ENCODE measurements around the gene GAREM2. TPM values are rescaled to one million over a fixed set of nuclear protein-coding genes. Genes with fewer than 3 reads are reported as not detected.

Gene GAREM2
- total RNA-seq, 1 donor from 2014 or later: 3.1 TPM

- Mint-ChIP-seq H3K4me1 (peaks cover 13% of the 10 kb centered on the region), H3K27ac (no peak overlapping the region), H3K36me3 (ENCODE audit: low read depth) (no peaks in the 10 kb centered on the region), H3K27me3 (peaks cover 29% of the 10 kb centered on the region), H3K9me3 (no peaks in the 10 kb centered on the region), H3K4me3 (no peak overlapping the region)
- intact Hi-C loops (cut with micrococcal nuclease): no loop called here
- ATAC-seq (ENCODE audit: low read depth) (no peak), DNase-seq (no peak)
- CTCF ChIA-PET: no interaction called here
- TF ChIP-seq CTCF (IDR thresholded peaks at IDR 0.05): no peak
- POLR2A ChIA-PET: no interaction called here
These were observed 3.7 kb upstream of the GAREM2 start for GRCh38 chr2:26169226-26169625.

GRCh38 chr2:26169681-26170414, 3.0 kb upstream of the GAREM2 start:
- ChIA-PET POLR2A (no interaction called here), CTCF (no interaction called here)
- Mint-ChIP-seq H3K27me3 (peaks cover 35% of the 10 kb centered on the region), H3K9me3 (no peaks in the 10 kb centered on the region), H3K4me3 (no peak overlapping the region), H3K36me3 (ENCODE audit: low read depth) (no peaks in the 10 kb centered on the region), H3K4me1 (peaks cover 16% of the 10 kb centered on the region), H3K27ac (no peak overlapping the region)
- intact Hi-C loops (cut with micrococcal nuclease): no loop called here
- DNase-seq (no peak), ATAC-seq (ENCODE audit: low read depth) (no peak)
- no peak for TF ChIP-seq CTCF (IDR thresholded peaks at IDR 0.05)

- H3K4me3 Mint-ChIP-seq: peak overlapping the region; percentile 41
- POLR2A ChIA-PET: no interaction called here
These were observed 2.1 kb upstream of the GAREM2 start for GRCh38 chr2:26170795-26171194.

GRCh38 chr2:26172189-26172870, 558 bp upstream of the GAREM2 start:
- CTCF ChIA-PET: interaction anchor here (1.0 kb wide), 1 partner anchor 159 kb away, joined by 3 read pairs; no protein-coding TSS in a partner anchor
- Mint-ChIP-seq H3K4me3 (peak overlapping the region; percentile 84), H3K9me3 (no peaks in the 10 kb centered on the region), H3K27me3 (peaks cover 42% of the 10 kb centered on the region), H3K27ac (peak overlapping the region; percentile 50), H3K4me1 (peaks cover 16% of the 10 kb centered on the region), H3K36me3 (ENCODE audit: low read depth) (no peaks in the 10 kb centered on the region)
- TF ChIP-seq CTCF (IDR thresholded peaks at IDR 0.05): no peak
- DNase-seq: no peak
- ATAC-seq (ENCODE audit: low read depth): peak; percentile 25
- intact Hi-C loops (cut with micrococcal nuclease): no loop called here
- POLR2A ChIA-PET: interaction anchor here (1.2 kb wide), 1 partner anchor 12 kb away, joined by 3 read pairs; no protein-coding TSS in a partner anchor

More at GRCh38 chr2:26170795-26171194, 2.1 kb upstream of the GAREM2 start:
- TF ChIP-seq CTCF (IDR thresholded peaks at IDR 0.05): no peak
- Mint-ChIP-seq H3K36me3 (ENCODE audit: low read depth) (no peaks in the 10 kb centered on the region), H3K27ac (no peak overlapping the region), H3K27me3 (peaks cover 40% of the 10 kb centered on the region), H3K4me1 (peaks cover 16% of the 10 kb centered on the region), H3K9me3 (no peaks in the 10 kb centered on the region)
- no peak for DNase-seq
- intact Hi-C loops (cut with micrococcal nuclease): loop anchor here (1.0 kb wide), 1 partner anchor 160 kb away; no protein-coding TSS in a partner anchor
- CTCF ChIA-PET: no interaction called here
- no peak for ATAC-seq (ENCODE audit: low read depth)

GRCh38 chr2:26173776-26174482, 1.0 kb downstream of the GAREM2 start:
- DNase-seq: no peak
- CTCF ChIA-PET: no interaction called here
- H3K36me3 Mint-ChIP-seq (ENCODE audit: low read depth): no peaks in the 10 kb centered on the region
- TF ChIP-seq CTCF (IDR thresholded peaks at IDR 0.05): no peak
- POLR2A ChIA-PET: interaction anchor here (2.1 kb wide), 1 partner anchor 11 kb away, joined by 5 read pairs; no protein-coding TSS in a partner anchor
- peaks cover 19% of the 10 kb centered on the region for H3K4me1 Mint-ChIP-seq
- peaks cover 42% of the 10 kb centered on the region for H3K27me3 Mint-ChIP-seq
- peak overlapping the region; percentile 60 for H3K4me3 Mint-ChIP-seq
- intact Hi-C loops (cut with micrococcal nuclease): no loop called here
- no peak overlapping the region for H3K27ac Mint-ChIP-seq
- H3K9me3 Mint-ChIP-seq: no peaks in the 10 kb centered on the region
- no peak for ATAC-seq (ENCODE audit: low read depth)

Data from activated B cell treated with CpG ODN at 0.5 μM for 24 hours (primary cell).